Measurements from ENCODE around the gene CREB1. TPM values are rescaled to one million over a fixed set of nuclear protein-coding genes. Genes with fewer than 3 reads are reported as not detected.
"Not testable (repeated sequence)": the region's sequence is repeated elsewhere in the genome, so short reads cannot be mapped to it uniquely, and the experiment has no call there.

The CREB1 gene
- total RNA-seq, 4 donors from 2014 or later: 56.1 to 105 (median 59.2) TPM

GRCh38 chr2:207632575-207633493 is 103.1 kb downstream of the CREB1 start:
- no peak for TF ChIP-seq CTCF (IDR thresholded peaks at IDR 0.05)
- TF ChIP-seq POLR2A (IDR thresholded peaks at IDR 0.05): no peak
- no peaks in the 10 kb centered on the region for H3K9me3 ChIP-seq
- WGBS, 2 donors: 31 to 47% methylated on average over 8 of the region's 8 CpGs
- DNase-seq: peak; percentile 61 to 72
- peak overlapping the region; percentile 77 to 85 (median 81) for H3K27ac ChIP-seq
- peaks cover 5 to 13% of the 10 kb centered on the region in 2 donors for H3K4me1 ChIP-seq
- H3K4me3 ChIP-seq (replicated peaks in 1 of 3): no peak overlapping the region
- intact Hi-C loops (cut with DNase I): no loop called here
- H3K36me3 ChIP-seq: no peaks in the 10 kb centered on the region
- no peaks in the 10 kb centered on the region for H3K27me3 ChIP-seq

GRCh38 chr2:207633686-207634085 is 103.9 kb downstream of the CREB1 start:
- no peak for TF ChIP-seq CTCF (IDR thresholded peaks at IDR 0.05)
- no peak for TF ChIP-seq POLR2A (IDR thresholded peaks at IDR 0.05)
- no peak overlapping the region for H3K4me3 ChIP-seq (replicated peaks in 1 of 3)
- WGBS, 2 donors: 91 to 94% methylated on average over 3 of the region's 3 CpGs
- H3K4me1 ChIP-seq: peaks cover 5 to 13% of the 10 kb centered on the region in 2 donors
- no peaks in the 10 kb centered on the region for H3K9me3 ChIP-seq
- H3K27ac ChIP-seq: peak overlapping the region in 2 of 3 donors; percentile 77 to 85
- intact Hi-C loops (cut with DNase I): no loop called here
- no peak for DNase-seq
- no peaks in the 10 kb centered on the region for H3K27me3 ChIP-seq
- H3K36me3 ChIP-seq: no peaks in the 10 kb centered on the region

- Histone ChIP-seq H3K4me3 (replicated peaks in 1 of 3) (no peak overlapping the region), H3K27ac (no peak overlapping the region), H3K27me3 (no peaks in the 10 kb centered on the region), H3K9me3 (no peaks in the 10 kb centered on the region), H3K4me1 (peaks cover 5 to 13% of the 10 kb centered on the region in 2 donors), H3K36me3 (no peaks in the 10 kb centered on the region)
- TF ChIP-seq POLR2A (IDR thresholded peaks at IDR 0.05) (no peak), CTCF (IDR thresholded peaks at IDR 0.05) (no peak)
- 75 to 79% methylated on average over 11 of the region's 11 CpGs for WGBS, 2 donors
- intact Hi-C loops (cut with DNase I): no loop called here
- DNase-seq: no peak
These were observed 105.9 kb downstream of the CREB1 start for GRCh38 chr2:207635468-207636200.

- H3K4me3 ChIP-seq (replicated peaks in 1 of 3); H3K9me3 ChIP-seq; H3K27me3 ChIP-seq; H3K27ac ChIP-seq; H3K36me3 ChIP-seq; H3K4me1 ChIP-seq; intact Hi-C loops (cut with DNase I); DNase-seq: not testable (repeated sequence)
- WGBS, 2 donors: 94 to 95% methylated on average over 3 of the region's 3 CpGs
These were observed 109.5 kb downstream of the CREB1 start for GRCh38 chr2:207639288-207639687.

GRCh38 chr2:207640160-207640559 is 110.4 kb downstream of the CREB1 start:
- Histone ChIP-seq H3K9me3 (no peaks in the 10 kb centered on the region), H3K36me3 (no peaks in the 10 kb centered on the region), H3K27ac (no peak overlapping the region), H3K4me1 (no peaks in the 10 kb centered on the region), H3K27me3 (no peaks in the 10 kb centered on the region), H3K4me3 (replicated peaks in 1 of 3) (no peak overlapping the region)
- DNase-seq: no peak
- intact Hi-C loops (cut with DNase I): no loop called here
- TF ChIP-seq POLR2A (IDR thresholded peaks at IDR 0.05) (no peak), CTCF (IDR thresholded peaks at IDR 0.05) (no peak)

All from thyroid gland (tissue), 4 donors.